ENCODE data around the gene GSKIP. TPM values are rescaled to one million over a fixed set of nuclear protein-coding genes. Genes with fewer than 3 reads are reported as not detected.

The GSKIP gene, protein sequence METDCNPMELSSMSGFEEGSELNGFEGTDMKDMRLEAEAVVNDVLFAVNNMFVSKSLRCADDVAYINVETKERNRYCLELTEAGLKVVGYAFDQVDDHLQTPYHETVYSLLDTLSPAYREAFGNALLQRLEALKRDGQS
- total RNA-seq, result 17.5 TPM

GRCh38 chr14:96362965-96363750 lies at the start of gene GSKIP, which contains the start of gene ATG2B:
Gene GSKIP, plus strand, starts transcription at chr14:96363526. Its CDS starts 18,722 bp downstream, at chr14:96382248.
Gene ATG2B, minus strand, starts transcription at chr14:96363341. Its CDS starts 365 bp downstream, at chr14:96362976.
- Histone ChIP-seq H3K36me3 (no peaks in the 10 kb centered on the region), H3K4me1 (peaks cover 9 to 17% of the 10 kb centered on the region in 2 donors), H3K9me3 (no peaks in the 10 kb centered on the region), H3K4me3 (peak within 1 kb of the TSS; percentile 87 to 92), H3K27me3 (no peaks in the 10 kb centered on the region), H3K27ac (peak within 1 kb of the TSS; percentile 92 to 93)
- no peak for TF ChIP-seq CTCF (IDR thresholded peaks at IDR 0.05)
- intact Hi-C loops (cut with DNase I), result loop anchor here (1.0 to 10.0 kb wide), 4 partner anchors 28 to 828 kb away; partner anchors contain the start of genes GLRX5, PAPOLA and VRK1
- peak; percentile 68 to 95 for DNase-seq (ENCODE audit: low spot score in 2 of 2)

DNA sequence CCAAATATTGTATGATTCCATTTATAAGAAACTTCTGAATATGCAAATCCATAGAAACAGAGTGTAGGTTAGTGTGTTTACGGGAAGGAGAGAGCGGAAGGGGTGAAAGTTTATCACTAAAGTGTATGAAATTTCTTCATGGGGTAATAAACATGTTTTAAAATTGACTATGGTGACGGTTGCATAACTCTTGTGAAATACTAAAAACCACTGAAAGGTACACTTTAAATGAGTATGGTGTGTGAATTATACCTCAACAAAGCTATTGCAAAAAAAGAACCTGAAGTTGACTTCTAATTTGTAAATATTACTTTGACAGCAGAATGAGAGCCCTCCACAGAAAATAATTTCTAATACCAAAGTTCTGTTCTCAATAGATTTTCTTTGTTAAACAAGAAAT lies 47.2 kb upstream of the GSKIP start:
- no peaks in the 10 kb centered on the region for H3K9me3 ChIP-seq
- DNase-seq (ENCODE audit: low spot score in 2 of 2), result no peak
- no peaks in the 10 kb centered on the region for H3K27me3 ChIP-seq
- no peaks in the 10 kb centered on the region for H3K4me1 ChIP-seq
- no peak overlapping the region for H3K27ac ChIP-seq
- peaks cover 59 to 60% of the 10 kb centered on the region in 2 donors for H3K36me3 ChIP-seq
- intact Hi-C loops (cut with DNase I), result no loop called here
- no peak for TF ChIP-seq CTCF (IDR thresholded peaks at IDR 0.05)
- no peak overlapping the region for H3K4me3 ChIP-seq

- Histone ChIP-seq H3K4me3 (no peak overlapping the region), H3K27ac (no peak overlapping the region), H3K9me3 (no peaks in the 10 kb centered on the region), H3K36me3 (peaks cover 48 to 51% of the 10 kb centered on the region in 2 donors), H3K27me3 (no peaks in the 10 kb centered on the region), H3K4me1 (no peaks in the 10 kb centered on the region)
- no peak for DNase-seq (ENCODE audit: low spot score in 2 of 2)
- no peak for TF ChIP-seq CTCF (IDR thresholded peaks at IDR 0.05)
- intact Hi-C loops (cut with DNase I), result no loop called here
Measured at GRCh38 chr14:96318836-96319235, 44.5 kb upstream of the GSKIP start.

GRCh38 chr14:96320605-96321004 lies 42.7 kb upstream of the GSKIP start:
- Histone ChIP-seq H3K4me1 (no peaks in the 10 kb centered on the region), H3K36me3 (peaks cover 43 to 53% of the 10 kb centered on the region in 2 donors), H3K9me3 (no peaks in the 10 kb centered on the region), H3K27me3 (no peaks in the 10 kb centered on the region), H3K27ac (no peak overlapping the region), H3K4me3 (no peak overlapping the region)
- intact Hi-C loops (cut with DNase I), result no loop called here
- TF ChIP-seq CTCF (IDR thresholded peaks at IDR 0.05), result no peak
- no peak for DNase-seq (ENCODE audit: low spot score in 2 of 2)

DNA sequence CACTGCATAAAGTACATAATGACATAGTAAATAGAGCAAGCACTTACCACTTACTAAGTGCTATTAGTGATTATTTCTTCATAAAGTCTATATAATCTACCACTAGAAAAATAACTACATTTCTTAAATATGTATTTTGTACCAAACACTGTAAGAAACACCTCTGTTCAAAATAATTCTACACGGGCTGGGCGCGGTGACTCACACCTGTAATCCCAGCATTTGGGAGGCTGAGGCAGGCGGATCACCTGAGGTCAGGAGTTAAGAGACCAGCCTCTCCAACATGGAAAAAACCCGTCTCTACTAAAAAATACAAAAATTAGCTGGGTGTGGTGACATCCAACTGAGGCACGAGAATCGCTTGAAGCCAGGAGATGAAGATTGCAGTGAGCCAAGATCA lies 39.1 kb upstream of the GSKIP start:
- Histone ChIP-seq H3K4me1 (no peaks in the 10 kb centered on the region), H3K4me3 (no peak overlapping the region), H3K36me3 (peaks cover 18 to 53% of the 10 kb centered on the region in 2 donors), H3K27me3 (no peaks in the 10 kb centered on the region), H3K27ac (no peak overlapping the region), H3K9me3 (no peaks in the 10 kb centered on the region)
- intact Hi-C loops (cut with DNase I), result no loop called here
- no peak for DNase-seq (ENCODE audit: low spot score in 2 of 2)
- no peak for TF ChIP-seq CTCF (IDR thresholded peaks at IDR 0.05)
